Neural cell (in vitro differentiated cells): ENCODE results near the gene TMEM186. TPM values are rescaled to one million over a fixed set of nuclear protein-coding genes. Genes with fewer than 3 reads are reported as not detected.
"Not testable (repeated sequence)": the region's sequence is repeated elsewhere in the genome, so short reads cannot be mapped to it uniquely, and the experiment has no call there.

Experiments
- H2AFZ ChIP-seq: fragments of 200-600, 300-800 bp; sonication (generic), shearing (Covaris generic); 2 replicates; pipeline ENCODE4 v1.6.0; 2014; ENCODE audit warnings: low read depth, mild to moderate bottlenecking, antibody characterized with exemption, low read length, moderate library complexity
- H3F3A ChIP-seq: fragments of 200-600 bp; shearing (Covaris generic); 2 replicates; pipeline ENCODE4 v1.6.1; 2016; ENCODE audit warnings: mild to moderate bottlenecking, moderate library complexity, mixed read lengths, antibody characterized with exemption, low read length; ENCODE audit not compliant: insufficient read depth, poor library complexity, severe bottlenecking
- H3K27ac ChIP-seq: fragments of 200-600, 300-800 bp; sonication (generic), shearing (Covaris generic); 2 replicates; pipeline ENCODE4 v1.5.1; 2014; ENCODE audit warnings: mild to moderate bottlenecking, low read length, moderate library complexity
- H3K27me3 ChIP-seq: fragments of 300-800, 200-600 bp; sonication (generic), shearing (Covaris generic); 2 replicates; pipeline ENCODE4 v1.6.0; 2014; ENCODE audit warnings: mild to moderate bottlenecking, low read depth, low read length, moderate library complexity; ENCODE audit not compliant: insufficient read depth
- H3K36me3 ChIP-seq: fragments of 300-800, 200-600 bp; sonication (generic), shearing (Covaris generic); 2 replicates; pipeline ENCODE4 v1.5.1; 2014; ENCODE audit warnings: mild to moderate bottlenecking, antibody characterized with exemption, low read length, moderate library complexity; ENCODE audit not compliant: insufficient read depth
- H3K4me2 ChIP-seq: fragments of 300-800, 200-600 bp; sonication (generic), shearing (Covaris generic); 2 replicates; pipeline ENCODE4 v1.6.0; 2014; ENCODE audit warnings: mild to moderate bottlenecking, low read length
- H3K4me3 ChIP-seq: fragments of 300-800, 200-600 bp; sonication (generic), shearing (Covaris generic); 2 replicates; pipeline ENCODE4 v1.5.1; 2014; ENCODE audit warnings: mild to moderate bottlenecking, low read length, moderate library complexity
- H3K79me2 ChIP-seq: fragments of 200-600 bp; shearing (Covaris generic); replicated peaks from 2 replicates; pipeline ENCODE4 v1.6.0; 2014; ENCODE audit warnings: mild to moderate bottlenecking, low read length, moderate library complexity; ENCODE audit not compliant: insufficient read depth
- H3K9ac ChIP-seq: fragments of 300-800, 200-600 bp; sonication (generic), shearing (Covaris generic); 2 replicates; pipeline ENCODE4 v1.6.1; 2016; ENCODE audit warnings: mild to moderate bottlenecking, low read length, mixed read lengths
- H3K9me2 ChIP-seq: fragments of 200-600 bp; shearing (Covaris generic); 2 replicates; pipeline ENCODE4 v1.6.1; 2016; ENCODE audit warnings: mild to moderate bottlenecking, low read length, mixed read lengths; ENCODE audit not compliant: insufficient read depth
- H3K9me3 ChIP-seq: fragments of 200-600, 300-800 bp; sonication (generic), shearing (Covaris generic); 2 replicates; pipeline ENCODE4 v1.6.1; 2016; ENCODE audit warnings: mild to moderate bottlenecking, mixed run types, low read length, moderate library complexity, mixed read lengths
- H4K20me1 ChIP-seq: fragments of 200-600 bp; shearing (Covaris generic); 2 replicates; pipeline ENCODE4 v1.6.1; 2016; ENCODE audit warnings: mild to moderate bottlenecking, mixed run types; ENCODE audit not compliant: insufficient read depth
- CTCF ChIP-seq: fragments of 450-650 bp; IDR thresholded peaks from 2 replicates; pipeline ENCODE4 v1.5.1; 2014; ENCODE audit warnings: antibody characterized with exemption, mild to moderate bottlenecking, moderate library complexity; ENCODE audit not compliant: poor library complexity, severe bottlenecking
- EP300 ChIP-seq: fragments of 450-650 bp; conservative IDR thresholded peaks from 2 replicates; pipeline ENCODE4 v1.6.1; 2014; ENCODE audit warnings: antibody characterized with exemption, mild to moderate bottlenecking, moderate library complexity; ENCODE audit not compliant: poor library complexity, severe bottlenecking
- EZH2 ChIP-seq: fragments of 200-600, 300-800 bp; shearing (Covaris generic), sonication (generic); IDR thresholded peaks from 2 replicates; pipeline ENCODE4 v1.6.1; 2014; ENCODE audit warnings: antibody characterized with exemption, low read length, borderline replicate concordance, mild to moderate bottlenecking; ENCODE audit not compliant: insufficient read depth, poor library complexity, severe bottlenecking
- MXI1 ChIP-seq: fragments of 450-650 bp; conservative IDR thresholded peaks from 2 replicates; pipeline ENCODE4 v1.6.1; 2014; ENCODE audit warnings: antibody characterized with exemption, mild to moderate bottlenecking; ENCODE audit not compliant: poor library complexity, severe bottlenecking
- POLR2AphosphoS5 ChIP-seq: IDR thresholded peaks from 2 replicates; pipeline ENCODE4 v1.6.1; 2012
- RAD21 ChIP-seq: fragments of 450-650 bp; conservative IDR thresholded peaks from 2 replicates; pipeline ENCODE4 v1.6.1; 2014; ENCODE audit warnings: antibody characterized with exemption, mild to moderate bottlenecking, moderate library complexity
- REST ChIP-seq: IDR thresholded peaks from 2 replicates; pipeline ENCODE4 v1.6.1; 2012; ENCODE audit warnings: borderline replicate concordance
- SMC3 ChIP-seq: fragments of 450-650 bp; conservative IDR thresholded peaks from 2 replicates; pipeline ENCODE4 v1.6.1; 2014; ENCODE audit warnings: antibody characterized with exemption, mild to moderate bottlenecking, moderate library complexity; ENCODE audit not compliant: poor library complexity
- TAF1 ChIP-seq: IDR thresholded peaks from 2 replicates; pipeline ENCODE4 v1.6.1; 2012; ENCODE audit warnings: low read depth
- polyA plus RNA-seq: library from polyadenylated mRNA; depleted of rRNA; stranded (reverse); fragments of >200 nt; gene quantifications from 2 replicates; pipeline ENCODE4 v1.2.3, GENCODE V29; 2014

TMEM186 gene
- polyA plus RNA-seq, 1 donor from 2014 or later: 7.7 TPM

GRCh38 chr16:8795091-8795490, 2.3 kb downstream of the TMEM186 start:
- Histone ChIP-seq H3K27me3 (no peaks in the 10 kb centered on the region), H3F3A (no peaks in the 10 kb centered on the region), H3K9ac (no peak overlapping the region), H3K4me2 (no peak overlapping the region), H3K4me3 (no peak overlapping the region), H3K27ac (no peak overlapping the region), H3K9me3 (peaks cover 2% of the 10 kb centered on the region), H3K79me2 (peaks cover 27% of the 10 kb centered on the region), H2AFZ (no peak overlapping the region), H3K36me3 (no peaks in the 10 kb centered on the region), H3K9me2 (no peaks in the 10 kb centered on the region), H4K20me1 (no peaks in the 10 kb centered on the region)
- TF ChIP-seq EZH2 (no peak), EP300 (no peak), RAD21 (no peak), POLR2AphosphoS5 (no peak), SMC3 (no peak), CTCF (no peak), TAF1 (no peak), REST (no peak), MXI1 (no peak)

- peaks cover 2% of the 10 kb centered on the region for H3K9me3 ChIP-seq
- no peak overlapping the region for H3K4me3 ChIP-seq
- TF ChIP-seq SMC3 (no peak), CTCF (no peak), EP300 (no peak), MXI1 (no peak), TAF1 (no peak), EZH2 (no peak), REST (no peak), RAD21 (no peak), POLR2AphosphoS5 (no peak)
- no peaks in the 10 kb centered on the region for H3K9me2 ChIP-seq
- no peak overlapping the region for H2AFZ ChIP-seq
- H3K27me3 ChIP-seq: no peaks in the 10 kb centered on the region
- no peaks in the 10 kb centered on the region for H3K79me2 ChIP-seq
- H3K36me3 ChIP-seq: no peaks in the 10 kb centered on the region
- H3K27ac ChIP-seq: no peak overlapping the region
- no peaks in the 10 kb centered on the region for H3F3A ChIP-seq
- H4K20me1 ChIP-seq: no peaks in the 10 kb centered on the region
- H3K9ac ChIP-seq: no peak overlapping the region
- H3K4me2 ChIP-seq: no peak overlapping the region
Observed at GRCh38 chr16:8788578-8789172, 8.8 kb downstream of the TMEM186 start.

- not testable (repeated sequence) for H3F3A ChIP-seq, H3K27me3 ChIP-seq, H3K4me2 ChIP-seq, H3K9me3 ChIP-seq, H2AFZ ChIP-seq, H3K4me3 ChIP-seq, H3K36me3 ChIP-seq, H3K9ac ChIP-seq, H3K27ac ChIP-seq, H3K79me2 ChIP-seq, H3K9me2 ChIP-seq, H4K20me1 ChIP-seq
Observed at GRCh38 chr16:8786316-8786715, 11.1 kb downstream of the TMEM186 start.
